ENCODE data around the gene SMOC2. TPM values are rescaled to one million over a fixed set of nuclear protein-coding genes. Genes with fewer than 3 reads are reported as not detected.

The SMOC2 gene
- total and polyA plus RNA-seq, 2 donors (not counting 1 experiment from before 2014, with no cell fraction given): 0.37 TPM; not detected in 1

DNA sequence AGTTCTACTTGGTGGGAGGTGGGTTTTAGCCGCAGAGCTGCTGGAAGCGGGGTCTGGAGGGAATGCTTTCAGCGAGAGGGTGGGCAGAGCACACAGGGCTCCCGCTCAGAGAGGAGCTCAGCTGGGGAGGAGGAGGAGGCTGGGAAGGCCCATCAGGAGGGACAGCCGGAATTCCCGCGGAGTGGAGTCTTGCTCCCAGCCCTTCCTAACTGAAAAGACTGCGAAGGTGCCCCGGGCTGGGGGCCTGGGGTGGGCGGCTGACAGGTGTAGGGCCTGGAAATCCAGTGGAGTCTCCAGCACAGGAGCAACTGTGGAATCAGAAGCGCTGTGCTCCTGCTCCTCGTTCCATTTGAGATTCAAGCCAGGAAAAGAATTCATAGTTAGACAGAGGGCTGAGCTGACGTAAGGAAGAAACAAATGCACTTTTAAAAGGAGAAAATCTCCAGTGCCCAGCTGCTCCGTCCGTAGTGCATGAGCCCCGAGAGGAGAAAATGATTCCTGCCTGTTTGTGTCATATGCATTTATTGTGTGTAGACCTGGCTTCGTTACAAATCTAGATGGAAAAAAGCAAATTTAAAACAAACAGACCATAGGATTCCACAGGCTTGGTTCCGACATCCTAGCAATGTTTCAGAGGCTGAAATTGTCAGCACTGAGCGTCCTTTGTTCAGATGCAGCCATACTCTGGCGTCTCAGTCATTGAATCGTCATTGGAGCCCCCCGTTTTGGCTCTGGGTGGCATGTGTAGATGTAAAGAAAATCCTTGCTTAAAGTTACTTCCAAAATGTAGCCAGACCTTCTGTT lies 197.7 kb downstream of the SMOC2 start:
- peaks cover 0 to 19% (median 4%) of the 10 kb centered on the region in 3 donors for H3K9me3 ChIP-seq (ENCODE audit: control extremely low read depth in 1 of 3, control insufficient read depth in 2 of 3, insufficient read depth in 1 of 3, low read length in 2 of 3)
- intact Hi-C loops (cut with micrococcal nuclease): no loop called here
- ChIA-PET POLR2A (no interaction called here), CTCF (no interaction called here)
- no peak overlapping the region for H3K27ac Mint-ChIP-seq
- H3K9me3 Mint-ChIP-seq (ENCODE audit: insufficient read depth): peaks cover 3% of the 10 kb centered on the region
- no peak overlapping the region for H3K4me3 Mint-ChIP-seq
- H3K4me1 ChIP-seq (ENCODE audit: control insufficient read depth in 2 of 2, insufficient read depth in 2 of 2, low read length in 2 of 2): no peaks in the 10 kb centered on the region
- H3K27me3 ChIP-seq (replicated peaks in 1 of 4; ENCODE audit: control extremely low read depth in 1 of 4, control insufficient read depth in 3 of 4, insufficient read depth in 4 of 4, low read length in 3 of 4): no peaks in the 10 kb centered on the region
- H3K4me3 ChIP-seq (ENCODE audit: control extremely low read depth in 1 of 5, extremely low read depth in 1 of 5, insufficient read depth in 1 of 5, low read depth in 2 of 5, low read length in 4 of 5): no peak overlapping the region
- TF ChIP-seq EZH2 (IDR thresholded peaks at IDR 0.05; ENCODE audit: borderline replicate concordance, insufficient read depth, low read depth, low read length, poor library complexity, severe bottlenecking): no peak
- TF ChIP-seq, protein P1, sequence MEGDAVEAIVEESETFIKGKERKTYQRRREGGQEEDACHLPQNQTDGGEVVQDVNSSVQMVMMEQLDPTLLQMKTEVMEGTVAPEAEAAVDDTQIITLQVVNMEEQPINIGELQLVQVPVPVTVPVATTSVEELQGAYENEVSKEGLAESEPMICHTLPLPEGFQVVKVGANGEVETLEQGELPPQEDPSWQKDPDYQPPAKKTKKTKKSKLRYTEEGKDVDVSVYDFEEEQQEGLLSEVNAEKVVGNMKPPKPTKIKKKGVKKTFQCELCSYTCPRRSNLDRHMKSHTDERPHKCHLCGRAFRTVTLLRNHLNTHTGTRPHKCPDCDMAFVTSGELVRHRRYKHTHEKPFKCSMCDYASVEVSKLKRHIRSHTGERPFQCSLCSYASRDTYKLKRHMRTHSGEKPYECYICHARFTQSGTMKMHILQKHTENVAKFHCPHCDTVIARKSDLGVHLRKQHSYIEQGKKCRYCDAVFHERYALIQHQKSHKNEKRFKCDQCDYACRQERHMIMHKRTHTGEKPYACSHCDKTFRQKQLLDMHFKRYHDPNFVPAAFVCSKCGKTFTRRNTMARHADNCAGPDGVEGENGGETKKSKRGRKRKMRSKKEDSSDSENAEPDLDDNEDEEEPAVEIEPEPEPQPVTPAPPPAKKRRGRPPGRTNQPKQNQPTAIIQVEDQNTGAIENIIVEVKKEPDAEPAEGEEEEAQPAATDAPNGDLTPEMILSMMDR (IDR thresholded peaks at IDR 0.05): no peak
- no peak overlapping the region for H2AFZ ChIP-seq (ENCODE audit: insufficient read depth, low read depth, low read length, poor library complexity, severe bottlenecking)
- no peak overlapping the region for H3K9ac ChIP-seq (ENCODE audit: low read length)
- H3K79me2 ChIP-seq (ENCODE audit: control insufficient read depth, insufficient read depth, low read length): no peaks in the 10 kb centered on the region
- no peak for DNase-seq
- no peaks in the 10 kb centered on the region for H4K20me1 ChIP-seq (ENCODE audit: control insufficient read depth, insufficient read depth, low read length, poor library complexity, severe bottlenecking)
- H3K27ac ChIP-seq (ENCODE audit: low read length in 2 of 2): no peak overlapping the region
- no peak overlapping the region for H3K4me2 ChIP-seq (replicated peaks; ENCODE audit: low read depth, low read length, poor library complexity, severe bottlenecking)
- 76% methylated on average over 15 of the region's 22 CpGs for WGBS (ENCODE audit: insufficient coverage)
- no peaks in the 10 kb centered on the region for H3K4me1 Mint-ChIP-seq
- H3K27me3 Mint-ChIP-seq: no peaks in the 10 kb centered on the region
- no peaks in the 10 kb centered on the region for H3K36me3 ChIP-seq (replicated peaks in 1 of 2; ENCODE audit: control extremely low read depth in 1 of 2, control insufficient read depth in 1 of 2, extremely low read depth in 1 of 2, insufficient read depth in 2 of 2, low read length in 1 of 2)
- no peak for ATAC-seq (ENCODE audit: low read depth)

DNA sequence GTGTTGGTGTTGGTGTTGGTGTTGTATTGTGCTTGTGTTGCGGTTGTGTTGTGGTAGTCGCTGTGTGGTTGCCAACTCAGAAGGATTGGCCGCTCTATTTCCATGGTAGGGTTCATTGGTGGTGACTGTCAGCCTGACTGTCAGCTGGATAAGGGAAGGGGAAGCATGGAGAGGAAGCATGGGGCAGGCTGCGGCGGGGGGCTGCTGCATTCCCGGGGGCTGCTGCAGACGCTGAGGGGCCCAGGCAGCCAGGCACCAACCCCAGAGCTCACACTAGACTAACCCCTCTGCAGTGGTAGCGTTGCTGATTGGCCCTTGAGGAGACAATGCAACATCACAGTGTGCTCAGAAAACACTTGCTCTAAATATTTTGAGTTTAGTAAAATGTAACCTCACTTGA lies 199.2 kb downstream of the SMOC2 start:
- Histone ChIP-seq H3K27me3 (replicated peaks in 1 of 4; ENCODE audit: control extremely low read depth in 1 of 4, control insufficient read depth in 3 of 4, insufficient read depth in 4 of 4, low read length in 3 of 4) (no peaks in the 10 kb centered on the region), H4K20me1 (ENCODE audit: control insufficient read depth, insufficient read depth, low read length, poor library complexity, severe bottlenecking) (no peaks in the 10 kb centered on the region), H3K9ac (ENCODE audit: low read length) (no peak overlapping the region), H3K4me2 (replicated peaks; ENCODE audit: low read depth, low read length, poor library complexity, severe bottlenecking) (no peak overlapping the region), H3K4me1 (ENCODE audit: control insufficient read depth in 2 of 2, insufficient read depth in 2 of 2, low read length in 2 of 2) (no peaks in the 10 kb centered on the region), H3K27ac (ENCODE audit: low read length in 2 of 2) (no peak overlapping the region), H3K79me2 (ENCODE audit: control insufficient read depth, insufficient read depth, low read length) (no peaks in the 10 kb centered on the region), H3K9me3 (ENCODE audit: control extremely low read depth in 1 of 3, control insufficient read depth in 2 of 3, insufficient read depth in 1 of 3, low read length in 2 of 3) (peaks cover 0 to 18% (median 0%) of the 10 kb centered on the region in 3 donors), H2AFZ (ENCODE audit: insufficient read depth, low read depth, low read length, poor library complexity, severe bottlenecking) (no peak overlapping the region), H3K4me3 (ENCODE audit: control extremely low read depth in 1 of 5, extremely low read depth in 1 of 5, insufficient read depth in 1 of 5, low read depth in 2 of 5, low read length in 4 of 5) (no peak overlapping the region), H3K36me3 (replicated peaks in 1 of 2; ENCODE audit: control extremely low read depth in 1 of 2, control insufficient read depth in 1 of 2, extremely low read depth in 1 of 2, insufficient read depth in 2 of 2, low read length in 1 of 2) (no peaks in the 10 kb centered on the region)
- no peak overlapping the region for H3K4me3 Mint-ChIP-seq
- DNase-seq (no peak), ATAC-seq (ENCODE audit: low read depth) (no peak)
- 38% methylated on average over 7 of the region's 8 CpGs for WGBS (ENCODE audit: insufficient coverage)
- intact Hi-C loops (cut with micrococcal nuclease): no loop called here
- no peak overlapping the region for H3K27ac Mint-ChIP-seq
- no peak for TF ChIP-seq EZH2 (IDR thresholded peaks at IDR 0.05; ENCODE audit: borderline replicate concordance, insufficient read depth, low read depth, low read length, poor library complexity, severe bottlenecking)
- TF ChIP-seq, protein P1 (IDR thresholded peaks at IDR 0.05): no peak
- no peaks in the 10 kb centered on the region for H3K9me3 Mint-ChIP-seq (ENCODE audit: insufficient read depth)
- no peaks in the 10 kb centered on the region for H3K27me3 Mint-ChIP-seq
- ChIA-PET CTCF (no interaction called here), POLR2A (no interaction called here)
- H3K4me1 Mint-ChIP-seq: no peaks in the 10 kb centered on the region

Data from B cell (primary cell).